ENCODE data around the gene GTSE1. TPM values are rescaled to one million over a fixed set of nuclear protein-coding genes. Genes with fewer than 3 reads are reported as not detected.

The GTSE1 gene
- total and polyA plus RNA-seq, 2 of the 13 experiments (the other 11 are each of a cell fraction or from before 2014, with no cell fraction given), result 10.7 to 13.5 TPM

- Histone ChIP-seq H3K79me2 (ENCODE audit: insufficient read depth, low read length) (peaks cover 5% of the 10 kb centered on the region), H3K4me3 (replicated peaks in 1 of 3; ENCODE audit: insufficient read depth in 1 of 3, low read depth in 2 of 3, low read length in 3 of 3) (no peak overlapping the region), H3K27ac (ENCODE audit: extremely low read length, insufficient read depth, low read length) (no peak overlapping the region), H3K9ac (ENCODE audit: insufficient read depth, low read depth, low read length) (no peak overlapping the region), H3K36me3 (replicated peaks in 1 of 2; ENCODE audit: control insufficient read depth in 1 of 2, insufficient read depth in 2 of 2, low read length in 2 of 2) (peaks cover 24 to 47% of the 10 kb centered on the region in 2 experiments), H3K4me2 (ENCODE audit: low read depth, low read length) (no peak overlapping the region), H4K20me1 (ENCODE audit: insufficient read depth, low read length) (no peaks in the 10 kb centered on the region), H3K4me1 (ENCODE audit: insufficient read depth, low read length) (peaks cover 16% of the 10 kb centered on the region), H2AFZ (ENCODE audit: low read length) (no peak overlapping the region), H3K9me3 (ENCODE audit: low read length) (no peaks in the 10 kb centered on the region), H3K27me3 (ENCODE audit: control insufficient read depth in 1 of 2, insufficient read depth in 2 of 2, low read length in 2 of 2) (no peaks in the 10 kb centered on the region; a peak in 1 of 5 replicates)
- in situ Hi-C loops (cut with HindIII; ENCODE audit: extremely low pct_ligation_motif_present, low pct_unique_long_range_greater_than_20kb) (no loop called here), intact Hi-C loops (cut with micrococcal nuclease; ENCODE audit: unreplicated experiment) (no loop called here)
- POLR2A ChIA-PET, result no interaction called here
- WGBS (ENCODE audit: low lambda C conversion rate), result 100% methylated on average over 5 of the region's 14 CpGs
- no peak for ATAC-seq
- no peak for DNase-seq (ENCODE audit: low spot score)
- BruUV-seq (replicated peaks), result no TSS peak
- FAIRE-seq, result no peak
- CTCF ChIA-PET (ENCODE audit: low intra/inter-chr PET ratio, low total read pairs), result no interaction called here
- no peak for TF ChIP-seq NR2F2 (IDR thresholded peaks at IDR 0.05; ENCODE audit: borderline replicate concordance, low read depth)
- no peak for TF ChIP-seq SAFB2 (CRISPR knock-in tag; IDR thresholded peaks at IDR 0.05; ENCODE audit: borderline replicate concordance, low read depth)
- no peak for TF ChIP-seq HOXA5 (CRISPR knock-in tag; IDR thresholded peaks at IDR 0.05)
- no peak for TF ChIP-seq EED (CRISPR knock-in tag; IDR thresholded peaks at IDR 0.05)
- TF ChIP-seq GFI1 (CRISPR knock-in tag; IDR thresholded peaks at IDR 0.05; ENCODE audit: borderline replicate concordance), result no peak
- TF ChIP-seq FIP1L1 (IDR thresholded peaks at IDR 0.05; ENCODE audit: borderline replicate concordance, insufficient read depth, low read depth, low read length), result no peak
- no peak for TF ChIP-seq MEIS2 (CRISPR knock-in tag; IDR thresholded peaks at IDR 0.05)
- no peak for TF ChIP-seq ATF1 (CRISPR knock-in tag; IDR thresholded peaks at IDR 0.05)
- TF ChIP-seq PLRG1 (conservative IDR thresholded peaks at IDR 0.05), result no peak
- TF ChIP-seq NCOA2 (CRISPR knock-in tag; IDR thresholded peaks at IDR 0.05), result no peak
- TF ChIP-seq MED8 (CRISPR knock-in tag; IDR thresholded peaks at IDR 0.05; ENCODE audit: insufficient replicate concordance), result no peak
- no peak for TF ChIP-seq NKX3-1 (CRISPR knock-in tag; IDR thresholded peaks at IDR 0.05)
- no peak for TF ChIP-seq MED13 (CRISPR knock-in tag; IDR thresholded peaks at IDR 0.05)
- TF ChIP-seq NFKBIZ (CRISPR knock-in tag; IDR thresholded peaks at IDR 0.05), result no peak
- no peak for TF ChIP-seq CBX1 (IDR thresholded peaks at IDR 0.05; ENCODE audit: low read depth)
- TF ChIP-seq ZBTB25 (CRISPR knock-in tag; IDR thresholded peaks at IDR 0.05), result no peak
- TF ChIP-seq SNAI1 (CRISPR knock-in tag; IDR thresholded peaks at IDR 0.05; ENCODE audit: borderline replicate concordance), result no peak
- TF ChIP-seq ZNF296 (CRISPR knock-in tag; conservative IDR thresholded peaks at IDR 0.05), result no peak
- TF ChIP-seq PRDM15 (CRISPR knock-in tag; IDR thresholded peaks at IDR 0.05), result no peak
- TF ChIP-seq TARDBP (CRISPR knock-in tag; IDR thresholded peaks at IDR 0.05), result no peak
Measured at GRCh38 chr22:46292732-46293131, 3.9 kb upstream of the GTSE1 start.

All from HepG2 (cell line).